HL-60/S4 treated with phorbol 12-myristate 13-acetate at 8.2 ng/mL for 4 days and 3 days (cell line): ENCODE results near the gene GTSF1L.

Source experiments
- in situ Hi-C: fragments of 300-500 bp; cut with MboI; formaldehyde crosslinking; loops from 2 replicates; pipeline ENCODE4 v1.15.0; 2022; ENCODE audit warnings: low sequenced_read_pairs

GTSF1L gene

DNA sequence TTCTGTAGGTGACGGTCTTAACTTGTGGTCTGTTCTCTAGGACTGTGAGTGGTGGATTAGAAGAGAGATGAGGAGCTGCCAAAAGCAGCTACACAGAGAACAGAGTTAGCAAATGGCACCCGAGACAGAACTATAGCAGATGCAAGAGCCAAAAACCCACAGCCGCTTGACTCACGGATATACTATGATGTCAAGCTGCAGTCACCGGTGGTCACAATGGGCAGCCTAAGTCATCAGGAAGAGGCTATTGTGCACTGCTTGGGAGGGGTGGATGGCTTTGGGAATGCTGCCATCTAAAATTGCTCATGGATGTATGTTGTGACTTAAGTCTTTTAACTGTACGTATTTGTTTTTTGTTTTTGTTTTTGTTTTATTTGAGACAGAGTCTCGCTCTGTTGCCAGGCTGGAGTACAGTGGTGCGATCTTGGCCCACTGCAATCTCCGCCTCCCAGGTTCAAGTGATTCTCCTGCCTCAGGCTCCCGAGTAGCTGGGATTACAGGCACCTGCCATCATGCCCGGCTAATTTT lies at the start of gene GTSF1L:
Gene GTSF1L, minus strand, starts transcription at position 192 of the 528 bp plus-strand sequence. CDS start 308 bp downstream, outside the sequence.
- in situ Hi-C loops, result loop anchor here (25.0 kb wide), 1 partner anchor 360 kb away; no protein-coding TSS in a partner anchor

DNA sequence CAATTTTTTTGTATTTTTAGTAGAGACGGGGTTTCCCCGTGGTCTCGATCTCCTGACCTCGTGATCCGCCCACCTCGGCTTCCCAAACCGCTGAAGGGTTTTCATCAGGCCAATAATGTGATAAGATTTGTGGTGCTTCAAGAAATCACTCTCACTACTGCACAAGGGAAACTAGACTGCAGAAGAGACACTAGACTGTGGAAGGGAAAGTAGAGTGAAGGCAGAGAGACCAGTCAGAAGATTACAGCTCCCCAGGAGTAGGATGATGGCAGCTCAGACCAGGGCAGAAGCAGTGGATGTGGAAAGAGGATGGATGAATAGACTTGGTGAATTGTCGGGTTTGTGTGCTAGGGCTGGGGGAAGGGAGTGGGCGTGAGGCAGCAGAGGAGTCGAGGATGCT lies 48.0 kb upstream of the GTSF1L start:
- in situ Hi-C loops, result loop anchor here (25.0 kb wide), 1 partner anchor 138 kb away; the partner anchor contains the start of gene TOX2

DNA sequence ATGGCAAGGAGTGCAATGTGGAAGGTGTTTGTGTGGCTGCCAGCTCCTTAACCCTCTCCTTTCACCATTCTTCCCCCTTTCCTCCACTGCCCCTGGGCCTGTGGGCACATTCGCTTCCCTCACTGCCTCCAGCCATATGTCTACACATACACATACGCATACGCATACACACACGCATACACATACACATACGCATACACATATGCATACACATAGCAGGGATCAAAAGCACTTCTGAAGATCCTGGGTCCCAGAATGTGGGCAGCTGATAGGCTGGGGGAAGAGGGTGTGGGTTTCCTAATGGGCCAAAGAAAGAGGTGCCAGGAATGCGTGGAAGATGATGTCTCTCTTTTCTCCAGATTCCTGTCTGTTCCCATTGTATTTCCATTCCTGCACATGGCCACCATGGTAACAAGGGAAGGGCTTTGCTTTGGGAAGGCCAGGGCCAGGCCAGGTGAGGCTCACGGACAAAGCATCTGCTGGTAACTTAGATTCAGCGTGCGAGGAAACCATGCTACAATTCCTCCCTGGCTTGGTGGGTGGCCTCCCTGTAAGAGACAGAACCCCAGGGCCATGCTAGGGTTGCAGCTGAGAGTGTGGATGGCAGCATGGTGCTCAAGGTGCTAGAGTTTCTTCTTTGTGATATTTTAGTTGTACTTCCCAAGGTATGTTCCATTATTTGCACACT lies 44.8 kb upstream of the GTSF1L start:
- in situ Hi-C loops, result loop anchor here (25.0 kb wide), 1 partner anchor 141 kb away; the partner anchor contains the start of gene TOX2

DNA sequence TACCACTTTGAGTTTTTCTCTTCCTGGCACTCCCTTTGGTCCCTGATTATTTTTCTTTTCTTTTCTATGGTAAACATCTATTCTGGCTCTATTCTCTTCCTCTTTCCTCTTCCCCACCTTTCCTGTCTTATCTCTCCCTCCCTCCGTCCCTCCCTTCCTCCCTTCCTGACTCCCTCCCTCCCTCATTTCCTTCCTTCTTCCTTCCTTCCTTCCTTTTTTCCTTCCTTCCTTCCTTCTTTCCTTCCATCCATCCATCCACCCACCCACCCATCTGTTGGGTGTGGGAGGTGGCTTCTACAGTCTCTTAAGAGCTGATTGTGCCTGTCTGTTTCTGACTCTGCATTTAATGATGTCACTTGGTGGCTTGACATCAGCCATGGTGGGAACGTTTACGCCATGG lies 43.5 kb upstream of the GTSF1L start:
- in situ Hi-C loops, result loop anchor here (25.0 kb wide), 1 partner anchor 142 kb away; the partner anchor contains the start of gene TOX2

DNA sequence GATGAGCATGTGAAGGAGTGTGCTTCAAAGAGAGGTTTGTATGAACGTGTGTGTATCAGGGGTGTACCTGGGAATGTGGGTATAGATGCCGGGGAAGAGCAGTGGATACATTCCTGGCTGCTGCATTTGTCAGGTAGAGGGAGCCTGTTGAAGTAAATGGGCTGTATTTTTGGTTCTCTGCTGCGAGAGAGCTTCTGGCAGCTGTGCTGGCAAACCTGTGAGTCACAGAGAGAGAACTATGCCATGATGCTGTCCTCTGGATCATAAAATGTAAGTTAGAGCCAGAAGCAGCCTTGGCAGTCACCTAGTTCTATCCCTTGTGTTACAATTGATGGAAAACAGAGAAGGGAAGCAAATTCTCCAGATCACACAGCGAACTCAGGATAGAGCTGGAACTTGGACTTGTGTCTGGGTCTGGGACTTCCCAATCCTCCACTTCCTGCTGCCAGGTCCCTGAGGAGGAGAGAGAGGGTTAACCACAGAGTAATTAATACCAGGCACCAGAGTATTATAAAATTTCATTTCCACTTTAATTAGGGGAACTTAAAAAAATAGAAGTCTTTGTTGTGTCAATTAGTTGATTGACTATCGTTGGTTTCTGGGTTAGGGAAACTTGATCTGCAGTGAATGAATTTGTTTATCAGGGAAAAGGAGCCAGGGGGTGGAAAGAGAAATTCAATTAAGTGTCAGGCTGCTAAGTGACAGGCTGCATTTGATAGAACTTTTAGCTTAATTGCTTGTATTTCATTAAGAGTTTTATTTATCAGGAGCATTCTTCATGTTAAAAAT lies 41.1 kb upstream of the GTSF1L start:
- in situ Hi-C loops, result loop anchor here (25.0 kb wide), 1 partner anchor 144 kb away; the partner anchor contains the start of gene TOX2

DNA sequence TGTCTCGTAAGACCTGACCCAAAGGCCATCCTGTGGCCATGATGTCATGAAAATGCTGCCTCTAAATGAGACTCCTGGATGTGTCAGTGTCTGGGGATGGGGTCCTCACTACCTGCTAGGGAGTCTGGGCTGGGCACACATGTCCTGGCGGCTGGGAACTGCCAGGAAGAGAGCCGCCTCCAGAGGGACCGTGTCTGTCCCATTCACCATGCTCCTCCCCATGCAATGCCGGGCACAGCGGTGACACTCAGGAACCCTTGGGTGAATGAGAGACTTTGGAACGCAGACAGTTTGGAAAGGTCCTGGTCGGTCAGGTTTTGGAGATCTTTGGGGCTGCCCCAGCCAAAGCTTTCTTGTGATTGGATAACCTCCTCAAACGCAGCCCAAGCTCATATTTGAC lies 40.1 kb upstream of the GTSF1L start:
- in situ Hi-C loops, result loop anchor here (25.0 kb wide), 1 partner anchor 145 kb away; the partner anchor contains the start of gene TOX2

DNA sequence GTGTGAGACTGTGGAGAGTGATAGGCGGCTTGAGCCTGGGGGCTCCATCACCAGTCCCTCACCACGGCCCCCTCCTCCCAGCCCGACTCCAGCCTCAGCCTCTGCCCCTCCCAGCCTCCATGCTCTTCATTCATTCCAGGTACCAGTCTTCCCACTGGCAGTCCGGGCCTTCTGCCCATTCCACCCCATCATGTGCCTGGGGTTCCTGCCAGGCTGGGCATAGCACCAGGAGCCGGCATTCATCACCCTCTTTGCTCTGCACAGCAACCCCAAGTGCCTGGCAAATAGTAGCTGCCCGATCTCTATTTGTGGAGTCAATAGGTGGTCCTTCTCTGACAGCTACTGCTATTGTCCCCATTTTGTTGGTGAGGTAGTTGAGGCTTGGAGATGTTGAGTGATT lies 39.6 kb upstream of the GTSF1L start:
- in situ Hi-C loops, result loop anchor here (25.0 kb wide), 1 partner anchor 146 kb away; the partner anchor contains the start of gene TOX2

DNA sequence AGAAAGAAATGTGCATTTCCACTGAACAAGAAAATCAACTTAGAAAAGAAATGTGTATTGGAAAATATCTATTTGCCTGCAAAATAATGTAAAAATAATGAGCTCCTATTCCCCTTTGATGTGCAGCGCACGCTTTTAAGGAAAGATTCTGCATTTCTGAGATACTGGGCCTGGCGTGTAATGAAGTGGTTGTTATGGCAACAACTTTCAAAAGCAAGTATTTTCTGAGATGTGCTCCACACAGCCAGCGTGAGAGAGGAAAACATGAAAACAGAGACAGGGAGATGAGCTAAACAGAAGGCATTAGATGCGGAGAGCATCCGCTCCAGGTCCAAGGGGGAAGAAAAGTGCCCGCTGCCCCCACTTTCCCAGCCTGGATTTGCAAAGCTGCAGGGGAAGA lies 39.1 kb upstream of the GTSF1L start:
- in situ Hi-C loops, result loop anchor here (25.0 kb wide), 1 partner anchor 146 kb away; the partner anchor contains the start of gene TOX2

DNA sequence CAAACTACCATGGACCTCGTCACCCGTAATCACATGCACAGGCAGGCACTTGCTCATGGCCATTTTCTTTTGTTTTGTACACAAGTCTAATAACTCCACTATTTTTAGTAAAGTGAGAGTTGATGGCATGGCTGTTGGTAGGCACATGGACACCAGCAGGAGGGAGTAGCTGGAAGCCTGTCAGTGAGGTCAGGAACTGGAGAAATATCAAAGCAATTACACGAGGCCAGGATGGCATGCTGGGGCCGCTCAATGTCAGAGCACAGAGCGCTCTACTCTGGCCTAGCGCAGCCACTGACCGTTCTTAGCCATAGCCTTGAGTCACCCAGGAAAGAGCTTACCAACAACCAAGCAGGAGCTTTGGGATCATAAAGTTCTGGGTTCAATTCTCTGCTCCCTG lies 36.1 kb upstream of the GTSF1L start:
- in situ Hi-C loops, result loop anchor here (25.0 kb wide), 1 partner anchor 149 kb away; the partner anchor contains the start of gene TOX2

DNA sequence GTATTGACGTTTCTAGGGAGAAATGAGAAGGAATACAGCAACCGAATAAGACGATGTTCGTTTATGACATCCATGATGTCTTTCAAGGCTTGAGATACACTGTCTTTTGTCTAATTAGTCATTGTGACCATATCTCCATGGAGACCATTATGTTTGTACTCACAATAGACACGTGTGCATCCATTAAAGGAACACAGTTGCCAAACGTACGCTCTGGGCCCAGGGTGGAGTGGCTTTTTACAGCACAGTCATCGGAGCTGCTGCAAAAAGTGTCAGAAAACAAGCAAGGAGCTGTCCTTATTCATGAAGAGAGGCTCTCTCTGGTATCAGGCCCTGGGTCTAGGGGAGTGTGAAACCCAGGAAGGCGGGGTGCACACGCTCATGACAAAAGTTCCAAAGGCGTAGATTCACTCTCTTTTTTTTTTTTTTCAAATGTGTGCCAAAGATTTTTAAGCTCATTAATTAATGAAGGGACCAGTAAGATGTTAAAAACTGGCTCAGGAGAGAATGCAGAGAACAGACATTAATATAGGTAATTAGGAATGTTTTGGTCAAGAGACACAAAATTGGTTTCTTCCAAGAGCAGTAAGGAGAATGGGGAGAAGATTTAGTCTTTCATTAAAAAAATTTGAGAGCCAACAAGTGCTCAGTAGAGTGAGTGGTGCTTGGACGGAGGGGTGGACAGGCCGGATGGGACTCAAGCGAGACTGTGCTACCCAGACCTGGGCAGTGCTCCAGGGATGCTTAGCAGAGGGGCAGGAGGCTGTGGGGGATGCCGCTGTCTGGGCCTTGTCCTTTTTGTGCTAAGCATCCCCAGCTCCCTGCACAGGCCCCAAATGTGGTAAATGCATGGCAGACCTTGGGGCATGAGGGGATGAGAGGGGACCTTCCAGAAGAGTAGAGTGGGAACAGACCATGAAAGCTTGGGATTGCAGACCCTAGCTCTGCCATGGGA lies 34.9 kb upstream of the GTSF1L start:
- in situ Hi-C loops, result loop anchor here (25.0 kb wide), 1 partner anchor 151 kb away; the partner anchor contains the start of gene TOX2

DNA sequence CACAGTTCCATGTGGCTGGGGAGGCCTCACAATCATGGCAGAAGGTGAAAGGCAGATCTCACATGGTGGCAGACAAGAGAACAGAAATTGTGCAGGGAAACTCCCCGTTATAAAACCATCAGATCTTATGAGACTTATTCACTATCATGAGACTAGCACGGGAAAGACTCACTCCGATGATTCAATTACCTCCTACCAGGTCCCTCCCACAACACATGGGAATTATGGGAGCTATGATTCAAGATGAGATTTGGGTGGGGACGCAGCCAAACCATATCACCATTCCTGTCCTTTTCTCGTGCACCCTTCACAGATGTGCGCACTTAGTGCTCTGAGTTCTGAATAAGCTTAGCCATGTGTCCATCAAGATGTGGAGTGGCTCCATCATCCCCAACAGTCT lies 31.1 kb upstream of the GTSF1L start:
- in situ Hi-C loops, result loop anchor here (25.0 kb wide), 1 partner anchor 154 kb away; the partner anchor contains the start of gene TOX2

DNA sequence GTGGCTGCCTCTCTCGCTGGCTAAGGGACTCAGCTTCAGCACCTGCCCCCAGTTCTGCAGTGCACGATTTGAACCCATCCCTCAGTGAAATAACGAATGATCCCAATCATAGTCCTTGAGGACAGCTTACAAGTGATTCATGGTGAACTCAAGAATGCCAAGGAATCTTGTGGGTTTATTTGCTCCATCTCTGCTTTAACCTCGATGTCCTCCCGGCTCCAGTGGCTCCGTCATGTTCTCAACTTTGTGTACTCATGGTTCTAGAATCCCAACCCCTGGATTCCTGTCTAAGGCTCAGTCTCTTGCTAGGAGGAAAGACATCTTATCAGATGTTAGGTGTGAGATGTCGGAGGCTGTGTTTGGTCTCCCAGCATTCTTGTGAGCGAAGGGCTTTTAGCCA lies 29.0 kb upstream of the GTSF1L start:
- in situ Hi-C loops, result loop anchor here (25.0 kb wide), 1 partner anchor 156 kb away; the partner anchor contains the start of gene TOX2

DNA sequence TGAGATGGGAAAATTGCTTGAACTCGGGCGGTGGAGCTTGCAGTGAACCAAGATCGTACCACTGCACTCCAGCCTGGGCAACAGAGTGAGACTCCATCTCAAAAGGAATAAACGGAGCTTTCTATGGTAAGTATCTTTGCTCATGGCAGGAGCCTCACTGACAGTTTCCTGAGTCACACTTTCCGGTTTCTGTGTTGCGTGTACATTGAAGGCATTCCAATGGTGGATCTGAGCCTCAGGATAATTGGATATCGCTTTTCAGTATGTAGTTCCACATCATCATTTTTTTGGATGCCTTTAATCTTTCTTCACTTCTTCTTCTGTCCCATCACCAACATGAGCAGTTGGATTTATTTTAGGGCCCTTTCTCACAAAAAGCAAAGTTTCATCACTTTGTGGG lies 28.6 kb upstream of the GTSF1L start:
- in situ Hi-C loops, result loop anchor here (25.0 kb wide), 1 partner anchor 157 kb away; the partner anchor contains the start of gene TOX2

DNA sequence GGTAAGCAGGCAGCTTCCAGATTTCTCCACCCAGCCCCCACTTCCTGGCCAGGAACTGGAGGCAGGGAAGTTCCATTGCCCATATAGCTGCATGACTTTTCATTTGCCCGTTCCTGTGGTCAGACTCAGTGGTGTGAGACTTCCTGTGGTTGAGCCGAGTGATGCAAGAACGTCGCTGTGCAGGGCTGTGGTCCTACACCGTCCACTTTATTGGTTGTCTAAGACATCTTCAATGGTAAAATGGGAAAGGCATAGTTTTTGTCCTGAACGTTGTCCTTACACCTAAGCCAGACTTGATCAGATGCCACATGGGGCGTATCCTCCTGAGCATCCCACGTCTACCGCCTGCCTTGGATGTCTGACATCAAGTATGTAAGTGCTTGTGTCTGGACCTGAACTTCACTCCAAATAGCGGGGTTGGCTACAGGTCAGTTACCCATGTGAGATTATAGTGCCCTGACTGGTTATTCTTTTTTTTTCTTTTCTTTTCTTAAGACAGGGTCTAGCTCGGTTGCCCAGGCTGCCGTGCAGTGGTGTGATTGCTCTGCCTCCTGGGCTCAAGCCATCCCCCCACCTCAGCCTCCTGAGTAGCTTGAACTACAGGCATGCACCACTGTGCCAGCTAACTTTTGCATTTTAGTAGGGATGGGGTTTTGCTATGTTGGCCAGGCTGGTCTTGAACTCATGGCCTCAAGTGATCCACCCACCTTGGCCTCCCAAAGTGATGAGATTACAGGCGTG lies 25.9 kb upstream of the GTSF1L start:
- in situ Hi-C loops, result loop anchor here (25.0 kb wide), 1 partner anchor 160 kb away; the partner anchor contains the start of gene TOX2

DNA sequence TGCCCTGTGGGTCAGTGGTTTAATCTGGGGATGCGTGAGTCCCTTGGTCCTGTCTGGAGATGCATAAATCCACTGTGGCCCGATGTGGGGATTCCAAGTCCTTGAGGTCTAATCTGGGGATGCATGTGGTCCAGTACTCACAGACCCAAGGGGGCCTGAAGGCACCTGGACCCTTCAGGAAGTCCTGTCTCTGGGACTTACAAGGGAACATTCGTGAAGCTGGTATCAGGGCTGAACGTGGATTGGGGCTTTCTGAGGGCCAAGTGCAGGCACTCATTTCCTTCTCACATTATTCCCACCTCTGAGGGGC lies 25.2 kb upstream of the GTSF1L start:
- in situ Hi-C loops, result loop anchor here (25.0 kb wide), 1 partner anchor 160 kb away; the partner anchor contains the start of gene TOX2

DNA sequence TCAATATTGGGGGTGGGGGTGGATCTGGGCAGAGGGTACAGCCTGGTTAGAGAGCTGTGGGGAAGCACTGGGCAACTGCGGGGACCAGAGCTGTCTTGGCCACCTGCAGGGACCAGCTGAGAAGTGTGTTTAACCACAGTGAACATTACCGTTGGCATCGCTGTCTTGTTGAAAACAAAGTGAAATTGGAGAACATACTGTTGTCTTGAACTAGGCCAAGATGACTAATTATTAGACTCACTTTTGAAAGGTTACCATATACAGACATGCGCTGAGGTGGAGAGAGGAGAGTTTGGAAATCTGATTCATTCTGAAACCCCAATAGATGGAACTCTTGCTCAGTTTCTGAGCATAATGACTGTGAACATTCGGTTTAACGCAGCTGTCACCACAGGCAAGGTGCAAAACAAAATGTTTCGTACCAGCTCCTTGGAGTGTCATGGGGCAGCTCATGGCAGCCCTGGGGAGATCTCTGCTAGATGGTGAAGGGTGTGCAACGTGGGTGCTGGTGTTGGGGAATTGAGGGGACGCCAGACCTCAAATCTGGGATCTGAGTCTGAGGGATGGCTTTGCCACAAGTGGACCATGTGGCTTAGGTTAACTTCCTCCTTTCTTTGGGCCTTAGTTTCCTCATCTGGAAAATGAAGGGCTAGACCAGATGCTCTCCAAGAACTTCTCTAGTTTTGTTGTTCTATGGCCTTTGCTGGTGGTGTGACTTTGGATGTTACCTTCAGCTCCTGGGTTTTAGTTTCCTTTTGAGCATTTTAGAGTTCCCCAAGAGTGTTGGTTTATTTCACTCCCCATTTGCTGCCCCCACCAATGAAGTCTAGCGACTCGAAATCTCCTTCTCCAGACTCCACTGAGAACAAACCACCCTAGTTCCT lies 24.6 kb upstream of the GTSF1L start:
- in situ Hi-C loops, result loop anchor here (25.0 kb wide), 1 partner anchor 161 kb away; the partner anchor contains the start of gene TOX2

DNA sequence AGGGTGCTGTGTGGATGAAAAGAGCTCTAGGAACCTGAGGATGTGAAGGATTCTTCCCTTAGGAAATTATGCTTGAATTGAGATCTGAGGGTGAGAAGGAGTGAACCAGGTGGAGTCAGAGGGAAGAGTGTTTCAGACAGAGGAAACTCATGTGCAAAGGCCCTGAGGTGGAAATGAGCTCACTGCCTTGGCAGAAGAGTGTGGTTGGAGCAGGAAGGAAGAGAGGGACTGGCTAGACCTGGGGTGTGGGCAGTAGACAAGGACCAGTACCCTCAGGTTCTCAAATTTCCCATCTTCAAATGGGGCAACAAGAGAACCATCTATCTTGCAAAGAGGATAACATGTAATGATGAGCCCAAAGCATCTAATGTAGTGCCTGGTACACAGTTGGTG lies 24.0 kb upstream of the GTSF1L start:
- in situ Hi-C loops, result loop anchor here (25.0 kb wide), 1 partner anchor 162 kb away; the partner anchor contains the start of gene TOX2

DNA sequence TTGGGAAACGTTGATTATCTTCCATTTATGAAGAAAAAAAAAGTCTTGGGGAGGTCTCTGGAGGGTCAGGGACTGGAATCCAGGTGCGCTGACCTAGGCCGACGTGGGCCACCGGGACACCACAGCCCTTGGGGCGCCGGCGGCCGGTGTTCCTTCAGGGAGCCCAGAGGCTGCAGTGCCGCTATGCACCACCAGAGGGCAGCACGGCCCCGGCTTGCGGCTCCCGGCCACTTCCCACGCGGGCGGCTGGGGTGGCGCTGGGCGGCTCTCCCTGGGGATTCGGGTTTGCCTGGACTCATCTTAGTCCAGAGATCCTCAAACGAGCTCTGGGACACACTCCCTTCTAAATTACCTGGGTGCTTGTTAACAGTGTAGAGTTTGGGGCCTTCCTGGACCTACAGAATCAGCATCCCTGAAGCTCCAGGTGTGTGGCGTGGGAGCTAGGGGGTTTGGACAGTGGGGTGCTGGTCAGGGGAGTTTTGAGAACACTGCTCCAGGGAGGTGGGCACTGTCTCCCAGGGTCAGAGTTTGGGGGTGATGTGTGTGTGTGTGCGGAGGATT lies 23.0 kb upstream of the GTSF1L start:
- in situ Hi-C loops, result loop anchor here (25.0 kb wide), 2 partner anchors 162 to 337 kb away; partner anchors contain the start of gene TOX2
